ENCODE results near the gene TAL1.

Gene TAL1

GRCh38 chr1:47188791-47189785 is 42.9 kb downstream of the TAL1 start:
- no peaks in the 10 kb centered on the region for H3K36me3 Mint-ChIP-seq (ENCODE audit: low read depth)
- H3K27ac Mint-ChIP-seq = no peak overlapping the region
- peaks cover 28% of the 10 kb centered on the region for H3K27me3 Mint-ChIP-seq (ENCODE audit: low read depth, poor library complexity)
- no peak overlapping the region for H3K4me3 Mint-ChIP-seq
- no peak for TF ChIP-seq CTCF (IDR thresholded peaks at IDR 0.05)
- H3K4me1 Mint-ChIP-seq = peaks cover 17% of the 10 kb centered on the region
- H3K9me3 Mint-ChIP-seq = no peaks in the 10 kb centered on the region
- no peak for DNase-seq

- Mint-ChIP-seq H3K27me3 (ENCODE audit: low read depth, poor library complexity) (peaks cover 32% of the 10 kb centered on the region), H3K27ac (no peak overlapping the region), H3K4me3 (no peak overlapping the region), H3K36me3 (ENCODE audit: low read depth) (no peaks in the 10 kb centered on the region), H3K9me3 (no peaks in the 10 kb centered on the region), H3K4me1 (peaks cover 14% of the 10 kb centered on the region)
- no peak for TF ChIP-seq CTCF (IDR thresholded peaks at IDR 0.05)
- no peak for DNase-seq
These were observed 44.1 kb downstream of the TAL1 start for GRCh38 chr1:47187926-47188250.

GRCh38 chr1:47187231-47187925 is 44.6 kb downstream of the TAL1 start:
- Mint-ChIP-seq H3K4me1 (peaks cover 10% of the 10 kb centered on the region), H3K36me3 (ENCODE audit: low read depth) (no peaks in the 10 kb centered on the region), H3K27ac (no peak overlapping the region), H3K27me3 (ENCODE audit: low read depth, poor library complexity) (peaks cover 37% of the 10 kb centered on the region), H3K9me3 (no peaks in the 10 kb centered on the region), H3K4me3 (no peak overlapping the region)
- TF ChIP-seq CTCF (IDR thresholded peaks at IDR 0.05) = no peak
- no peak for DNase-seq

- H3K27me3 Mint-ChIP-seq (ENCODE audit: low read depth, poor library complexity) = peaks cover 36% of the 10 kb centered on the region
- H3K9me3 Mint-ChIP-seq = no peaks in the 10 kb centered on the region
- DNase-seq = no peak
- no peak overlapping the region for H3K27ac Mint-ChIP-seq
- no peaks in the 10 kb centered on the region for H3K36me3 Mint-ChIP-seq (ENCODE audit: low read depth)
- TF ChIP-seq CTCF (IDR thresholded peaks at IDR 0.05) = no peak
- H3K4me1 Mint-ChIP-seq = peaks cover 4% of the 10 kb centered on the region
- no peak overlapping the region for H3K4me3 Mint-ChIP-seq
These were observed 45.5 kb downstream of the TAL1 start for GRCh38 chr1:47186267-47187185.

- no peaks in the 10 kb centered on the region for H3K9me3 Mint-ChIP-seq
- DNase-seq = no peak
- H3K4me3 Mint-ChIP-seq = no peak overlapping the region
- H3K36me3 Mint-ChIP-seq (ENCODE audit: low read depth) = no peaks in the 10 kb centered on the region
- H3K4me1 Mint-ChIP-seq = peaks cover 7% of the 10 kb centered on the region
- H3K27me3 Mint-ChIP-seq (ENCODE audit: low read depth, poor library complexity) = peaks cover 51% of the 10 kb centered on the region
- H3K27ac Mint-ChIP-seq = no peak overlapping the region
- TF ChIP-seq CTCF (IDR thresholded peaks at IDR 0.05) = no peak
These were observed 47.0 kb downstream of the TAL1 start for GRCh38 chr1:47184822-47185677.

Measured in nephron progenitor cell (in vitro differentiated cells).